Fibroblast of villous mesenchyme (primary cell): ENCODE results near the gene NABP1. TPM values are rescaled to one million over a fixed set of nuclear protein-coding genes. Genes with fewer than 3 reads are reported as not detected.

Experiments used
- DNase-seq: peaks from one replicate; pipeline ENCODE4 v3.0.0-alpha.2; 2010; ENCODE audit warnings: low read depth
- H3K4me3 ChIP-seq: 2 replicates; pipeline ENCODE4 v1.5.1; 2011; ENCODE audit warnings: low read depth, mild to moderate bottlenecking, low read length
- total RNA-seq: library from RNA; depleted of rRNA; stranded (reverse); fragments of >200 nt; gene quantifications from 2 replicates; pipeline ENCODE4 v1.2.3, GENCODE V29; 2012
- TF ChIP-seq, protein P1 (sequence below): IDR thresholded peaks from 2 replicates; pipeline ENCODE4 v1.5.1; 2012; ENCODE audit warnings: low read depth, mild to moderate bottlenecking, low read length; ENCODE audit not compliant: insufficient read depth

NABP1 gene
- total RNA-seq, 1 donor = 308 TPM

DNA sequence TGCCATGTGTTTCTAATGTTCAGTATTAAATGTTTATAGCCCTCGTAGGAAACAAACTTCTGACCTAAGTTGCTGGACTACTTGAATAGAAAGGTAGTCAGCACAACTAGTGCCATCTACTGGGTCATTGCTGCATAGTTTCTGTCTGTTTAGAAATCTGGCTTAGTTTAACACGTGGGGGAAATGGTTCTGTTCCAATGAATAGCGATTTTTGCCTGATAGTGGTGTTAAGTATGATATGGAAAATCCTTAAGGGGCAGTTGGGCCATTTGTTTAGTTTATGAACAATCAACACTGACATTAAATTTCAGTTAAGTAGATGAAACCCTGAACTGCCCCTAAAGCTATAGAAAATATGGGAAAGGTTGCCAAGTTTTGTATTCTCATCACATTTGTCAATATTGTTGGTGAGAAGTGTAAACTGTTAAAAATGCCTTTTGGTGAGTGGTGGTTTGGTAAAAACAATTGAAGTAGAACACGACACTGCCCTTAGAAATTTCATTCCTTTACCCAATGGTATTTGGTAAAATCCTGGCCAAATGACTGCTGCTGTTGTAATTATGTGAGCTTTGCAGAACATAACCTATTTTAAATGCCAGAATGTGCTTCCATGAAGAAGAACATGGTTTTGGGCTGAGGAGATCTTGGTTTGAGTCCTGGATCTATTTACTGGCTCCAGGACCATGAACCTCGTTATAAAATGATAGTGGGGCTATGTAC lies 13.2 kb downstream of the NABP1 start:
- no peak overlapping the region for H3K4me3 ChIP-seq
- TF ChIP-seq, protein P1, sequence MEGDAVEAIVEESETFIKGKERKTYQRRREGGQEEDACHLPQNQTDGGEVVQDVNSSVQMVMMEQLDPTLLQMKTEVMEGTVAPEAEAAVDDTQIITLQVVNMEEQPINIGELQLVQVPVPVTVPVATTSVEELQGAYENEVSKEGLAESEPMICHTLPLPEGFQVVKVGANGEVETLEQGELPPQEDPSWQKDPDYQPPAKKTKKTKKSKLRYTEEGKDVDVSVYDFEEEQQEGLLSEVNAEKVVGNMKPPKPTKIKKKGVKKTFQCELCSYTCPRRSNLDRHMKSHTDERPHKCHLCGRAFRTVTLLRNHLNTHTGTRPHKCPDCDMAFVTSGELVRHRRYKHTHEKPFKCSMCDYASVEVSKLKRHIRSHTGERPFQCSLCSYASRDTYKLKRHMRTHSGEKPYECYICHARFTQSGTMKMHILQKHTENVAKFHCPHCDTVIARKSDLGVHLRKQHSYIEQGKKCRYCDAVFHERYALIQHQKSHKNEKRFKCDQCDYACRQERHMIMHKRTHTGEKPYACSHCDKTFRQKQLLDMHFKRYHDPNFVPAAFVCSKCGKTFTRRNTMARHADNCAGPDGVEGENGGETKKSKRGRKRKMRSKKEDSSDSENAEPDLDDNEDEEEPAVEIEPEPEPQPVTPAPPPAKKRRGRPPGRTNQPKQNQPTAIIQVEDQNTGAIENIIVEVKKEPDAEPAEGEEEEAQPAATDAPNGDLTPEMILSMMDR = peak; percentile 85
- peak; percentile 86 for DNase-seq

DNA sequence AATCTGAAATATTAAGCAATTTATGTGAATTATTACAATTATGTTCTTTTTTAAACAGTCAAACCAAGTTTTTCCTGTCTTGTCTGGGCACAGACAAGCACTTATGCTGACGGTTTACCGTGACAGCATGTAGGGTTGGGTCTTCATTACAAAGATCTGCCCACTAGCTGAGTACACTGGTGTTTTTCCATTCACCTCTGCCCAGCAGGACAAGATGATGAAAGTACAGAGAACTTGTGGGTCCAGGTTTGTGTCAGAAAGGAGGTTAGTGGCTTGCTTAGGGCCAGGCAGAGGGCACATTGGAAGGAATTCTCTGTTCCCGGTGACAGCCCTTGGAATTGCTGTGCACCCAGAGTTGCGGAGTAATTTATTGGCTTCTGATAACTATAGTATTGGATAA lies 14.0 kb downstream of the NABP1 start:
- TF ChIP-seq, protein P1 = no peak
- no peak overlapping the region for H3K4me3 ChIP-seq
- peak; percentile 39 for DNase-seq

DNA sequence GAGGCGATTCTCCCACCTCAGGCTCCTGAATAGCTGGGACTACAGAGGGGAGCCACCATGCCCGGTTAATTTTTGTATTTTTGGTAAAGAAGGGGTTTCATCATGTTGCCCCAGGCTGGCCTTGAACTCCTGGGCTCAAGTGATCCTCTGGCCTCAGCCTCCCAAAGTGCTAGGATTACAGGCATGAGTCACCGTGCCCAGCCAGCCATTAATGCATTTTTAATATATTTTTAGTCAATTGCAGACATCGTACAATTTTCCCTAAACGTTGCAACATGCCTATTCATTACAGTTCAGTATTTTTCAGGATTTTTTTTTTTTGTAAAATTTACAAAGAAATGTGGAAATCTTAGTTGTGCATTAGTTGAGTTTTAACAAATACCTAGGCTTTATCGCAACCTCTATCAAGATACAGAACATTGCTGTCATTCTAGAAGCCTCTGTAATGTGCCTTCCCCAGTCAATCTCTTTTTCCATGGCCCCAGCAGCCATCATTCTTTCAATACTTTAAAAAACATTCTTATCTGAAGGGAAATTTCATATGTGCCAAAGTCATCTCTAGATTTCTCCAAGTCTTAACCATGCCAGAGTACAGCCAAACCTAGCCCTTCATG lies 14.7 kb downstream of the NABP1 start:
- DNase-seq = no peak
- TF ChIP-seq, protein P1 = no peak

DNA sequence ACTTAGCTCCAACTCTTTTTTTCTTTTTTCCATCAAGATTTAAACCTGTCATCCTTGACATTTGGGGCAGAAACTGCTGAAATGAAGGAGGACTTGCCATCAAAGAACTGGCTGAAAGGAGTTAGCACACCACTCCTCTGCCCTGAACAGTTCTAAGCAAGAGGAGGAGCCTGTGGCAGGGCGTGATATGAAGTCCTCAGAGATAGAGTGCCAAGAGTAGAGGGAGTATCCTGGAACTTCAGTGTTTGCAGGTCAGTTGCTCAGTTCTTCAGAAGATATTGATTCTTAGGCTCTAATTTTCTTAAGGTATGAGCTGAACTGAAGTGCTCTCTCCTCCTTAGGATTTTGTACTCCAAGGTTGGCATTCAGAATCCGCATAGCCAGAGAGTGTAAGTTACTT lies 15.2 kb downstream of the NABP1 start:
- H3K4me3 ChIP-seq = no peak overlapping the region
- TF ChIP-seq, protein P1 = no peak
- no peak for DNase-seq

More for the DNA sequence above, 14.7 kb downstream of the NABP1 start:
- H3K4me3 ChIP-seq = no peak overlapping the region

DNA sequence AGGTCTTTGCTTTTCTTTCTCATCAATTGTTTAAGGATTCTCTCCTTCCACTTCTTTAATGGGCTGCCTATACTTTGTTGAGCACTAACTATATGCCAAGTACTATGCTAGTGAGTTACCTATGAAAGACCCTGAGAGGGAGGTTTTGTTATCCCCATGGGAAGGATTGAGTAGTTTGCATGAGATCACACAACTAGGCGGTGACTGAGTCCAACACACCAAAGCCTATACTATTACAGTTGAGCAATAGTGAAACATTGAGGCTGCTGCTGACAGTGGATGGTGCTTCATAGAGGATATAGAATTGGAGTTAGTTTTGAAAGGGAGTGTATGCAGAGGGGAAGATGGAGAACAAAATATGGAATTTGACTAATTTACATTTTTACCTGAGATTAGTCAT lies 15.8 kb downstream of the NABP1 start:
- H3K4me3 ChIP-seq = no peak overlapping the region
- TF ChIP-seq, protein P1 = no peak
- no peak for DNase-seq

DNA sequence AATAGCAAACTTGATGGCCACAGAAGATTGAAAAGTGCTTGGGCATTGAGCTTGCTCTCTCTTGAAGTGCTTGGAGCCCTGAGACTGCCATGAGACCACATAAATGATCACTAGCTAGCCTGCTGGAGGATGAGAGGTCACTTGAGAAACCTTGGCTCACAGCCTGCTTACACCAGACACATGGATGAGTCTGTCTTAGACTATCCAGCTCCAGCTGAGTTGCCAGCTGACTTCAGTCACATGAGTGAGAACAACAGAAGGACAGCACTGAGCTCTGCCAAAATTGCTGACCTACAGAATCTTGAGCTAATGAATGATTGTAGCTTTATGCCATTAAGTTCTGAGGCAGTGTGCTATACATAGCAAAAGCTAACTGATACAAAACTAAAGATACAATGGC lies 18.1 kb downstream of the NABP1 start:
- TF ChIP-seq, protein P1 = no peak

More for the DNA sequence above, 18.1 kb downstream of the NABP1 start:
- peak; percentile 90 for DNase-seq
- no peak overlapping the region for H3K4me3 ChIP-seq
